SK-N-MC (cell line): ENCODE measurements around the gene RCAN1.

ENCODE experiments used
- EZH2 ChIP-seq: fragments of 200-600 bp; sonication (generic); IDR thresholded peaks from one replicate; pipeline ENCODE4 v1.6.1; 2017; ENCODE audit warnings: antibody characterized with exemption
- FOXP2 ChIP-seq: optimal IDR thresholded peaks from 2 replicates; pipeline ENCODE3; 2011; ENCODE audit warnings: mild to moderate bottlenecking, moderate library complexity; ENCODE audit not compliant: insufficient read depth; ENCODE audit errors: extremely low read length, control extremely low read depth
- POLR2AphosphoS5 ChIP-seq: IDR thresholded peaks from 2 replicates; pipeline ENCODE4 v1.6.1; 2012; ENCODE audit warnings: mild to moderate bottlenecking, low read depth, low read length, borderline replicate concordance

DNA sequence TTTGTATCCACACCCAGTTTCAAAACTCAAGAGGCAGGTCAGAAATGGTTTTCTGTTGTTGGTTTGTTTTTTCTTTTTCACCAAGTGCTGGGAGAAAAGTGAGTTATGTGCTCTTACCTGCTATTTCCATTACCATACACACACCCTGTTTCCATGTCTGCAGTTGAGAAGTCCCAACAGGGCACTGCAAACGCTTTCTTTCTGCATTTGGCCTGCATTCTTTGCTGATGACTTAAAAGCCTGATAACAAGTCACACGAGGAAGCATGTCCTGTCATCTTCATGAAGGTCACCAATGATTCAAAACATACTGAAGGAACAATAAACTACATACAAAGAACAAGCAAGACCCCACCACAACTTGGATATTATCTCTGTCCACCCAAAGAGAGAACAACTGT is 78.1 kb downstream of the RCAN1 start:
- no peak for TF ChIP-seq POLR2AphosphoS5
- TF ChIP-seq EZH2: no peak
- no peak for TF ChIP-seq FOXP2
